ENCODE results near the gene NMT1. TPM values are rescaled to one million over a fixed set of nuclear protein-coding genes. Genes with fewer than 3 reads are reported as not detected.

Gene NMT1
- total and polyA plus RNA-seq, 2 of the 13 experiments (the other 11 are each of a cell fraction or from before 2014, with no cell fraction given) = 75.7 to 142 TPM

- TF ChIP-seq E2F2 (CRISPR knock-in tag; IDR thresholded peaks at IDR 0.05; ENCODE audit: borderline replicate concordance) (peak; percentile 92; the same call in 1 of the 2 replicates), ZBTB33 (CRISPR knock-in tag; IDR thresholded peaks at IDR 0.05) (peak; percentile 88), PHF8 (CRISPR knock-in tag; IDR thresholded peaks at IDR 0.05) (peak; percentile 90), ZFP41 (CRISPR knock-in tag; IDR thresholded peaks at IDR 0.05; ENCODE audit: borderline replicate concordance) (peak; percentile 34; the same call in 1 of the 2 replicates), ZNF770 (CRISPR knock-in tag; IDR thresholded peaks at IDR 0.05) (0 out of 2 replicates have a peak, but pooled peaks have one; percentile 9), FOXO1 (CRISPR knock-in tag; IDR thresholded peaks at IDR 0.05) (peak; percentile 37; the same call in 1 of the 2 replicates), ZNF7 (CRISPR knock-in tag; IDR thresholded peaks at IDR 0.05) (no peak), RARG (CRISPR knock-in tag; IDR thresholded peaks at IDR 0.05; ENCODE audit: low read depth) (no peak), CREBL2 (CRISPR knock-in tag; IDR thresholded peaks at IDR 0.05; ENCODE audit: borderline replicate concordance) (no peak), DPF2 (CRISPR knock-in tag; IDR thresholded peaks at IDR 0.05; ENCODE audit: borderline replicate concordance, low read depth) (no peak), BATF2 (CRISPR knock-in tag; IDR thresholded peaks at IDR 0.05) (no peak), ATF3 (CRISPR knock-in tag; IDR thresholded peaks at IDR 0.05) (peak; percentile 54), NR2F6 (IDR thresholded peaks at IDR 0.05) (no peak), NR2F6 (CRISPR knock-in tag; IDR thresholded peaks at IDR 0.05) (0 out of 2 replicates have a peak, but pooled peaks have one; percentile 8)
These were observed 71.7 kb downstream of the NMT1 start (continued) for GRCh38 chr17:45132572-45133463.

Data from HepG2 (cell line).